ENCODE results near the gene PCDHB10. TPM values are rescaled to one million over a fixed set of nuclear protein-coding genes. Genes with fewer than 3 reads are reported as not detected.
"Not testable (repeated sequence)": the region's sequence is repeated elsewhere in the genome, so short reads cannot be mapped to it uniquely, and the experiment has no call there.

Gene PCDHB10
- total and polyA plus RNA-seq, 4 donors: 0.07 to 0.17 (median 0.10) TPM

DNA sequence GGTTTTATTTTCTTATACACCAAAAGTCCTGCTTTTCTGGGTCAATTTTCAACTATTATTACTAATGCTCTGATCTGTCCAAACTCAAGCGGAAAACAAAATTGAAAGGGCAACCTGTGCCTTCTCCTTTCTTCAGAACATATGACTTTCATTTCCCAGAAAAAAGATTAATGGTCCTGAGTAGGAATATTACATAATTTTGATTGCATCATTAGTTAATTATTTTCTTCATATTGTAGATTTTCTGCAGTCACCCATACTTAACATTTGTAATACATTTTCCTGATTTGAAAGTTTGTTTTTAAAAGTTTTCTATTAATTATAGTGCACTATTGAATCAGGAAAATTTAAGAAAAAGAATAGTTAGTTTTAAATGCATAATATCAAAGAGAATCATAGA, 16.2 kb upstream of the PCDHB10 start:
- H3K9me3 ChIP-seq (ENCODE audit: control insufficient read depth in 4 of 4, low read length in 3 of 4): peaks cover 20 to 49% (median 32%) of the 10 kb centered on the region in 4 donors
- H3K4me3 ChIP-seq (ENCODE audit: low read depth in 1 of 3, low read length in 3 of 3): no peak overlapping the region
- DNase-seq (ENCODE audit: low spot score): no peak
- TF ChIP-seq EGR1 (IDR thresholded peaks at IDR 0.05; ENCODE audit: low read depth in 2 of 2) (no peak), GABPA (IDR thresholded peaks at IDR 0.05 in 1 of 2, conservative IDR thresholded peaks at IDR 0.05 in 1 of 2) (no peak), NR2F2 (IDR thresholded peaks at IDR 0.05) (no peak), RAD21 (IDR thresholded peaks at IDR 0.05) (no peak), TAF1 (conservative IDR thresholded peaks at IDR 0.05) (no peak), HNF4G (IDR thresholded peaks at IDR 0.05) (no peak), RXRA (IDR thresholded peaks at IDR 0.05) (no peak), JUND (IDR thresholded peaks at IDR 0.05) (no peak), YY1 (IDR thresholded peaks at IDR 0.05) (no peak), FOXA2 (IDR thresholded peaks at IDR 0.05) (no peak), MAX (IDR thresholded peaks at IDR 0.05) (no peak), SP1 (IDR thresholded peaks at IDR 0.05) (no peak), REST (IDR thresholded peaks at IDR 0.05) (no peak), HNF4A (conservative IDR thresholded peaks at IDR 0.05) (no peak)
- 49% methylated on average over 1 of the region's 1 CpG for WGBS
- H3K27ac ChIP-seq (ENCODE audit: low read depth in 1 of 2, low read length in 2 of 2): no peak overlapping the region
- no peaks in the 10 kb centered on the region for H3K4me1 ChIP-seq (ENCODE audit: control insufficient read depth in 4 of 4, insufficient read depth in 4 of 4, low read length in 3 of 4)
- H3K27me3 ChIP-seq (ENCODE audit: control insufficient read depth in 4 of 4, insufficient read depth in 4 of 4, low read length in 3 of 4): peaks cover 0 to 15% (median 3%) of the 10 kb centered on the region in 4 donors
- H3K9ac ChIP-seq (ENCODE audit: low read depth in 1 of 2, low read length in 2 of 2): no peak overlapping the region
- no peaks in the 10 kb centered on the region for H3K36me3 ChIP-seq (ENCODE audit: control insufficient read depth in 4 of 4, insufficient read depth in 3 of 4, low read depth in 1 of 4, low read length in 3 of 4)

DNA sequence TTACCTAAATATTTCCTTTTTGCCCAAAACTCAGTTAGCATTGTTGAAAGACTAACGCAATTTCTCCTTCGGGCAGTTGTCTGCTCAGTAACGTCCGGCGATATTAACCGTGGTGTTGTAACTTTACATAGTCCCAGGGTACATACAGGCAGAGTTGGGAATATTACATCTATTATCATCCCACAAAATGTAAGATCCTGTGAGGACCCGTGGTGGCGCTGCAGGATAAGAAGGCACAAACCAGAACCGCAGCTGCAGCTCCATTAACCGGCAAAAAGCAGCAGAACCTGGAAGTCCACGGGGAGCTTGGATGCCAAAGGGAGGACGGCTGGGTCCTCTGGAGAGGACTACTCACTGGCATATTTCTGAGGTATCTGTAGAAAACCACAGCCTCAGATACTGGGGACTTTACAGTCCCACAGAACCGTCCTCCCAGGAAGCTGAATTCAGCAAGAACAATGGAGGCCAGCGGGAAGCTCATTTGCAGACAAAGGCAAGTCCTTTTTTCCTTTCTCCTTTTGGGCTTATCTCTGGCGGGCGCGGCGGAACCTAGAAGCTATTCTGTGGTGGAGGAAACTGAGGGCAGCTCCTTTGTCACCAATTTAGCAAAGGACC, 14.5 kb upstream of the PCDHB10 start, which contains the start of gene PCDHB8:
Gene PCDHB8 (plus strand): TSS at position 214 of the 615 bp plus-strand sequence. CDS start 245 bp downstream, at position 459.
- DNase-seq (ENCODE audit: low spot score); H3K27ac ChIP-seq (ENCODE audit: low read depth in 1 of 2, low read length in 2 of 2); H3K36me3 ChIP-seq (ENCODE audit: control insufficient read depth in 4 of 4, insufficient read depth in 3 of 4, low read depth in 1 of 4, low read length in 3 of 4); H3K4me3 ChIP-seq (ENCODE audit: low read depth in 1 of 3, low read length in 3 of 3); H3K9ac ChIP-seq (ENCODE audit: low read depth in 1 of 2, low read length in 2 of 2); H3K4me1 ChIP-seq (ENCODE audit: control insufficient read depth in 4 of 4, insufficient read depth in 4 of 4, low read length in 3 of 4): not testable (repeated sequence)
- WGBS: 25% methylated on average over 15 of the region's 18 CpGs
- H3K27me3 ChIP-seq (ENCODE audit: control insufficient read depth in 4 of 4, insufficient read depth in 4 of 4, low read length in 3 of 4): peaks cover 0 to 16% (median 4%) of the 10 kb centered on the region in 4 donors
- H3K9me3 ChIP-seq (ENCODE audit: control insufficient read depth in 4 of 4, low read length in 3 of 4): peaks cover 23 to 48% (median 34%) of the 10 kb centered on the region in 4 donors

- not testable (repeated sequence) for H3K36me3 ChIP-seq (ENCODE audit: control insufficient read depth in 4 of 4, insufficient read depth in 3 of 4, low read depth in 1 of 4, low read length in 3 of 4); DNase-seq (ENCODE audit: low spot score); H3K4me3 ChIP-seq (ENCODE audit: low read depth in 1 of 3, low read length in 3 of 3); H3K4me1 ChIP-seq (ENCODE audit: control insufficient read depth in 4 of 4, insufficient read depth in 4 of 4, low read length in 3 of 4); H3K27ac ChIP-seq (ENCODE audit: low read depth in 1 of 2, low read length in 2 of 2); H3K9ac ChIP-seq (ENCODE audit: low read depth in 1 of 2, low read length in 2 of 2)
- WGBS: 32% methylated on average over 35 of the region's 39 CpGs
- Histone ChIP-seq H3K27me3 (ENCODE audit: control insufficient read depth in 4 of 4, insufficient read depth in 4 of 4, low read length in 3 of 4) (peaks cover 0 to 19% (median 4%) of the 10 kb centered on the region in 4 donors), H3K9me3 (ENCODE audit: control insufficient read depth in 4 of 4, low read length in 3 of 4) (peaks cover 17 to 52% (median 30%) of the 10 kb centered on the region in 4 donors)
Measured at GRCh38 chr5:141179371-141179770, 12.8 kb upstream of the PCDHB10 start.

- H3K9ac ChIP-seq (ENCODE audit: low read depth in 1 of 2, low read length in 2 of 2); DNase-seq (ENCODE audit: low spot score); H3K36me3 ChIP-seq (ENCODE audit: control insufficient read depth in 4 of 4, insufficient read depth in 3 of 4, low read depth in 1 of 4, low read length in 3 of 4); H3K4me3 ChIP-seq (ENCODE audit: low read depth in 1 of 3, low read length in 3 of 3); H3K4me1 ChIP-seq (ENCODE audit: control insufficient read depth in 4 of 4, insufficient read depth in 4 of 4, low read length in 3 of 4); H3K27ac ChIP-seq (ENCODE audit: low read depth in 1 of 2, low read length in 2 of 2): not testable (repeated sequence)
- Histone ChIP-seq H3K9me3 (ENCODE audit: control insufficient read depth in 4 of 4, low read length in 3 of 4) (peaks cover 20 to 53% (median 27%) of the 10 kb centered on the region in 4 donors), H3K27me3 (ENCODE audit: control insufficient read depth in 4 of 4, insufficient read depth in 4 of 4, low read length in 3 of 4) (peaks cover 0 to 16% (median 4%) of the 10 kb centered on the region in 4 donors)
- 33% methylated on average over 32 of the region's 32 CpGs for WGBS
Measured at GRCh38 chr5:141179876-141180275, 12.3 kb upstream of the PCDHB10 start.
